Measurements from ENCODE around the gene PHACTR3. TPM values are rescaled to one million over a fixed set of nuclear protein-coding genes. Genes with fewer than 3 reads are reported as not detected.

Gene PHACTR3
- total RNA-seq, 1 experiment from 2014 or later = 10.0 TPM

DNA sequence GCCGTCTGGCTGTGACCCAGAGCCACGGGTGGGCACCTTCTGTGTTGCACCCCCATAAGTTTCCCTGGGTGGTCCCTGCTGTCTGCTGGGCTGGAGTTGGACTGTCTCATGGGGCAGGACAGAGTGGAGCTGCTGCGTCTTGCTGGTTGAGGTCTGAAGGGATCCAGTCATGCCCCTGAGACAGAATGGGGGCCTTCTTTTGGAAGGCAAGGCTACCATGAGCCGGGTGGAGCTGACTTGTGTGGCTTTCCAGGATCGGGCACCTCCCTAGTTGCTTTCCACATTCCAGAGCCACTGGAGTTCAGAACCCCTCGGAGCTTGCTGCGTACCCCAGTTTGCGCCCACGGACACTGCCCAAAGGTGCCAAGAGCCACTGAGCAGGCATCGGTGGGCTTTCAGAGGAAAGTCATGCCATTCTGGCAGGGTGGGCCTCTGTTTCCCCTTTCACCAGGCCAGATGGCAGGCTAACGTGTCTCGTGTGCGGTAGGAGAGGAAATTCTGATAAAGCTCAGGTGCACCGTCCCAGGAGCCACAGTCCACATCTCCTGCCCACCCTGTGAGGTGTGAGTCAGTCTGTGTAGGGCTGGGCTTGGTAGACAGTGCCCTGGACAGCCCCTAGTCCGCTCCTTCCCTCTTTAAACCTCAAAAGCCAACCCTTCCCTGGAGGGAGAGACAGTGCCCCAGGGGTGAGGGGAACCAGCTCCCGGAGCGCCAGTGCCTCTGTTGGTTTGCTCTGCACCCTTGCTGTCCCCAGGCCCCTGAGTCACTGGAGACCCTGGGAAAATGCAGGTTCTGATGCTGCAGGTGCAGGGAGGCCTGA is 203.8 kb downstream of the PHACTR3 start:
- no TSS peak for BruUV-seq (replicated peaks)
- intact Hi-C loops (cut with micrococcal nuclease; ENCODE audit: unreplicated experiment) = no loop called here
- no peak overlapping the region for H3K27ac Mint-ChIP-seq (ENCODE audit: unreplicated experiment)
- no peaks in the 10 kb centered on the region for H3K36me3 Mint-ChIP-seq (ENCODE audit: insufficient read depth, unreplicated experiment)
- no peak overlapping the region for H3K4me3 Mint-ChIP-seq (ENCODE audit: low read depth, unreplicated experiment)
- H3K9me3 Mint-ChIP-seq (ENCODE audit: low read depth, unreplicated experiment) = no peaks in the 10 kb centered on the region
- CTCF ChIA-PET = interaction anchor here (0.6 to 0.8 kb wide), 3 partner anchors 24 to 735 kb away, joined by 3 to 4 read pairs (median 3); no protein-coding TSS in a partner anchor
- no peak for DNase-seq
- H3K4me1 Mint-ChIP-seq (ENCODE audit: low read depth, unreplicated experiment) = no peaks in the 10 kb centered on the region
- TF ChIP-seq, protein P1, sequence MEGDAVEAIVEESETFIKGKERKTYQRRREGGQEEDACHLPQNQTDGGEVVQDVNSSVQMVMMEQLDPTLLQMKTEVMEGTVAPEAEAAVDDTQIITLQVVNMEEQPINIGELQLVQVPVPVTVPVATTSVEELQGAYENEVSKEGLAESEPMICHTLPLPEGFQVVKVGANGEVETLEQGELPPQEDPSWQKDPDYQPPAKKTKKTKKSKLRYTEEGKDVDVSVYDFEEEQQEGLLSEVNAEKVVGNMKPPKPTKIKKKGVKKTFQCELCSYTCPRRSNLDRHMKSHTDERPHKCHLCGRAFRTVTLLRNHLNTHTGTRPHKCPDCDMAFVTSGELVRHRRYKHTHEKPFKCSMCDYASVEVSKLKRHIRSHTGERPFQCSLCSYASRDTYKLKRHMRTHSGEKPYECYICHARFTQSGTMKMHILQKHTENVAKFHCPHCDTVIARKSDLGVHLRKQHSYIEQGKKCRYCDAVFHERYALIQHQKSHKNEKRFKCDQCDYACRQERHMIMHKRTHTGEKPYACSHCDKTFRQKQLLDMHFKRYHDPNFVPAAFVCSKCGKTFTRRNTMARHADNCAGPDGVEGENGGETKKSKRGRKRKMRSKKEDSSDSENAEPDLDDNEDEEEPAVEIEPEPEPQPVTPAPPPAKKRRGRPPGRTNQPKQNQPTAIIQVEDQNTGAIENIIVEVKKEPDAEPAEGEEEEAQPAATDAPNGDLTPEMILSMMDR (IDR thresholded peaks at IDR 0.05; ENCODE audit: unreplicated experiment) = no peak
- peaks cover 4% of the 10 kb centered on the region for H3K27me3 Mint-ChIP-seq (ENCODE audit: unreplicated experiment)

DNA sequence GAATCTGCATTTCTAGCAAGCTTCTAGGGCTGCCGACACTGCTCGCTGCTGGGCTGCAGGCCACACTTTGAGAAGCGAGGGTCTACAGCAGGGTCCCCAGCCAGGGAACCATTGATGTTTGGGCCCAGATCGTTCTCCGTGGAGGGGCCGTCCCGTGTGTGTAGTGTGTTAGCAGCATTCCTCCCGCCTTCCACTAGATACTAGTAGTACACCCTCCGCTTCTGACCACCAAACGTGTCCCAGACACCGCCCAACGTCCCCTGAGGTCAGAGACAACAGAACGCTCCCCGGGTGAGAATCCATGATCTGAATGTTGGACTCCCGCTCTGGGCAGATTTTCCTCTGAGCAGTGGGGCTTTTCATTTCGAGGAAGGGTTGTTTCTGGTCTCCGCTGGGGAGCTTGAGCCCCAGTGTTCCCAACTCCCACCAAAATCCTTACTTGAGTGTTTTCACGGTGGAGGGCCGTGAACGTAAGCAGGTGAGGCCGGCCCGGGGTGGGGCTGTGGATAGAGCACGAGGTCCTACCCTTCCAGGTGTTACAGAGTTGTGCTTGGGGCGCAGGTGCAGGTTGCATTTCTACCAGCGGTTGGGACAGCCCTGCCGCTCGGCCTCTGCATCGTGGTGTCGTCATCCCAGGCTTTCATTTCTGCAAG is 204.5 kb downstream of the PHACTR3 start:
- no peaks in the 10 kb centered on the region for H3K36me3 Mint-ChIP-seq (ENCODE audit: insufficient read depth, unreplicated experiment)
- intact Hi-C loops (cut with micrococcal nuclease; ENCODE audit: unreplicated experiment) = no loop called here
- no peak overlapping the region for H3K27ac Mint-ChIP-seq (ENCODE audit: unreplicated experiment)
- H3K4me1 Mint-ChIP-seq (ENCODE audit: low read depth, unreplicated experiment) = no peaks in the 10 kb centered on the region
- H3K9me3 Mint-ChIP-seq (ENCODE audit: low read depth, unreplicated experiment) = no peaks in the 10 kb centered on the region
- no peak overlapping the region for H3K4me3 Mint-ChIP-seq (ENCODE audit: low read depth, unreplicated experiment)
- CTCF ChIA-PET = interaction anchor here (0.6 to 0.8 kb wide), 2 partner anchors 25 to 514 kb away, joined by 3 to 4 read pairs; no protein-coding TSS in a partner anchor
- peaks cover 11% of the 10 kb centered on the region for H3K27me3 Mint-ChIP-seq (ENCODE audit: unreplicated experiment)
- DNase-seq = no peak
- TF ChIP-seq, protein P1 (IDR thresholded peaks at IDR 0.05; ENCODE audit: unreplicated experiment) = no peak
- no TSS peak for BruUV-seq (replicated peaks)

DNA sequence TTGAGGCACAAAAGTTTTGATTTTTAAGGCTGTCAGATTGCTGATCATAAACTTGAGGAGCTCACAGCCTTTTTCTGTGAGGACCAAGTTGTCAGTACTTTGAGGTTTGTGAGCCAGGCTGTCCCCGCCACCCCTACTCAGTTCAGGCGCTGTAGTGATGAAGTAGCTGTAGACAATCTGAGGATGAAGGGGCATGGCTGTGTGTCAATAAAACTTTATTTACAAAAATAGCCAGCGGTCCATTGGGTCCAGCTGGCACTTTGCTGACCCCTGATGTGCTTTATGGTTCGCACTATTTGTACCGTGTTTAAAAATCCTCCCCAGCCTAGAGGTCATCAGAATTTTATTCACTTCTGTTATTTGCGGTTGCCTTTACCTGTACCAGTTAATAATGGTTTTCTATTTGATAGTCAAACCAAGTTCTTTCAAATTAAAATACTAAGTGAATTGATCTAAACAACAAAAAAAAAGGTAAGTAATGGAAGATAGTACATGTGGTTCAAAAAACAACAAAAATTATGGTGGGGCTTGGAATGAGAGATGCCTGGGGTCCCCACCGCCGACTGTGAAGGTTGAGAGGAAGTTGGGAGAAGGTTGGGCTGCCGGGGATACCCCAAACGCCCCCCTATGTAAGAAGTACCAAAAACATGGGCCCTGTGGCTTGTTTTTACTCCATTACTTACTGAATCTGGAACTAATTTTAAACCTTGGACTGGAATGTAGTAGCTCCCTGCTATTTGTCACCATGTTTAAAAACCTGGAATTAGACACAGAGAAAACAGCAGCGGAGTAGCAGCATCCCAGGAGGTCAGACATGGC is 205.5 kb downstream of the PHACTR3 start:
- no peak for DNase-seq
- H3K27ac Mint-ChIP-seq (ENCODE audit: unreplicated experiment) = no peak overlapping the region
- no peaks in the 10 kb centered on the region for H3K4me1 Mint-ChIP-seq (ENCODE audit: low read depth, unreplicated experiment)
- peaks cover 13% of the 10 kb centered on the region for H3K27me3 Mint-ChIP-seq (ENCODE audit: unreplicated experiment)
- CTCF ChIA-PET = no interaction called here
- intact Hi-C loops (cut with micrococcal nuclease; ENCODE audit: unreplicated experiment) = no loop called here
- H3K4me3 Mint-ChIP-seq (ENCODE audit: low read depth, unreplicated experiment) = no peak overlapping the region
- BruUV-seq (replicated peaks) = no TSS peak
- no peaks in the 10 kb centered on the region for H3K9me3 Mint-ChIP-seq (ENCODE audit: low read depth, unreplicated experiment)
- TF ChIP-seq, protein P1 (IDR thresholded peaks at IDR 0.05; ENCODE audit: unreplicated experiment) = no peak
- no peaks in the 10 kb centered on the region for H3K36me3 Mint-ChIP-seq (ENCODE audit: insufficient read depth, unreplicated experiment)

DNA sequence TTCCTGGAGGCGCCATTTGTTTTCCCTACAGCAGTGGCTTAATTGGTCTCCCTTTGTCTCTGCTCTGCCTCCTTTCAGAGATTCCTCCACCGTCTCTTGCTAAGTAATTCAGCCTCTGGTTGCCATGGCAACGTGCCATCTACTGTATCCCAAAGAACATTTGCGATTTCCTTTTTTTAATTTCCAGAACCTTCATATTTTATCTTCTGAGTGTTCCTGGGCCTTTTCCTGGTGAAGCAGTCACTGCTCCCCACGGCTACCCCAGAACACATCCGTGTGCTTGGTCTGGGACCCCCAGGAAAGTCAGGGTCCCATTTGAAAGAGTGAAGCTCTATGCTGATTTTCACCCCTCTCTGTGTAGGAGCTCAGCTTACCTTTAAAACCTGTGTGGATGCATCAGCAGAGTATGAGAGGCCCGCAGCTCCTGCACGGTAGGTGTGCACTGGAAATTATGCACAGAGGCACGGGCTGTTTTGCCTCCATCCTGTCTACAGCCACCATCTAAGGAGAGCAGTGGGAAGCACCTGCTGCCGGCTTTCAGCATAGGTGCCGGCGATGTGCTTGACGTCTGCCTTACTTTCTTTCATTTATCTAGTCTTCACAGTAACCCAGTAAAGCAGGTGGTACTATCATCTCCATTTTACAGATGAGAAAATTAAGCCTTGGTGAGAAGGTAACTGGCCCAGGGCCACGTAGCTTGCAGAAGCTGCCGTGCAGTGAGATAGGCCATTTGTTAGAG is 206.3 kb downstream of the PHACTR3 start:
- Mint-ChIP-seq H3K27me3 (ENCODE audit: unreplicated experiment) (peaks cover 13% of the 10 kb centered on the region), H3K4me1 (ENCODE audit: low read depth, unreplicated experiment) (no peaks in the 10 kb centered on the region), H3K4me3 (ENCODE audit: low read depth, unreplicated experiment) (no peak overlapping the region), H3K36me3 (ENCODE audit: insufficient read depth, unreplicated experiment) (no peaks in the 10 kb centered on the region), H3K27ac (ENCODE audit: unreplicated experiment) (no peak overlapping the region), H3K9me3 (ENCODE audit: low read depth, unreplicated experiment) (no peaks in the 10 kb centered on the region)
- intact Hi-C loops (cut with micrococcal nuclease; ENCODE audit: unreplicated experiment) = no loop called here
- CTCF ChIA-PET = no interaction called here
- BruUV-seq (replicated peaks) = no TSS peak
- TF ChIP-seq, protein P1 (IDR thresholded peaks at IDR 0.05; ENCODE audit: unreplicated experiment) = no peak
- DNase-seq = no peak
